Measurements from ENCODE around the gene PI4KA.

Gene PI4KA

GRCh38 chr22:20881869-20882815 lies 23.5 kb upstream of the PI4KA start:
- DNase-seq (ENCODE audit: low read depth): no peak

- no peak for DNase-seq (ENCODE audit: low read depth)
Observed at GRCh38 chr22:20881231-20881630, 22.6 kb upstream of the PI4KA start.

DNA sequence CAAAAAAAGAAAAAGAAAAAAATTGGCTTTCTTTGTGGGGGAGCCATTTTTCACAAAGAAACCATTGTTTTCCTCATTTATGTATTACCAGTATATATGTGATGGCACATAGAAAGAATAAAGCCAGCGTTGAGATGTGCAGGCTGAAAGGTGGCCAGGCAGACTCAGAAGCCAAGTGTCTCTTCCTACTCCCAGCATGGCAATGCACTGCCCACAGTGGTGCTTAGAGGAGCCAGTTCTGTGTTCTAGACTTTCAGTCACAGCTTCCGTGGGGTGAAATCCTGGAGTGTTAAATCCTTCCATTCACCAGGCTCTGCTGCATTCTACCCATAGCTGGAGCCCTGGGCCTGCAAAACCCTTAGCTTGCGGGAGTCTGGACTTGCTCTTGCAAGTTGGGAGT lies 19.1 kb upstream of the PI4KA start:
- DNase-seq (ENCODE audit: low read depth): no peak

DNA sequence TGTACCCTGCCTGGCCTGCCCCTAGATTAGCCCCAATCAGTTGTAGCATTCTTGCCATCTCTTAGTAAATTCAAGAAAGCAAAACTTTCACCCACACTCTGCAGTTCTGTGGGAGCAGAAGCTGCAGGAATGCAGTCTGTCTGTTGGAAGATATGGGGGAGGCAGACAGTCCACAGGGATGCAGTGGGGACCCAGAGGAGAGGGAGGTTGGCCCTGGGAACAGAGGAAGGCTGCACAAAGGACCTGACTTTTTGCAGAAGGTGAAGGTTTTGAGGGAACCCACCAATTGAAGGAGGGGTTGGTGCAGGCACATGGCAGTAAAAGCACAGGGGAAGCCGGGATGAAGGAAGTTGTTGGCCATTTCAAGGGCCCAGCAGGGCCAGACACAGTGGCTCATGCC lies 16.7 kb upstream of the PI4KA start:
- DNase-seq (ENCODE audit: low read depth): no peak

- no peak for DNase-seq (ENCODE audit: low read depth)
Observed at GRCh38 chr22:20873214-20873613, 14.6 kb upstream of the PI4KA start.

GRCh38 chr22:20869234-20869633 lies 10.6 kb upstream of the PI4KA start:
- no peak for DNase-seq (ENCODE audit: low read depth)

- DNase-seq (ENCODE audit: low read depth): no peak
Observed at GRCh38 chr22:20868025-20868962, 9.7 kb upstream of the PI4KA start.

GRCh38 chr22:20867179-20868024 lies 8.8 kb upstream of the PI4KA start:
- no peak for DNase-seq (ENCODE audit: low read depth)

DNA sequence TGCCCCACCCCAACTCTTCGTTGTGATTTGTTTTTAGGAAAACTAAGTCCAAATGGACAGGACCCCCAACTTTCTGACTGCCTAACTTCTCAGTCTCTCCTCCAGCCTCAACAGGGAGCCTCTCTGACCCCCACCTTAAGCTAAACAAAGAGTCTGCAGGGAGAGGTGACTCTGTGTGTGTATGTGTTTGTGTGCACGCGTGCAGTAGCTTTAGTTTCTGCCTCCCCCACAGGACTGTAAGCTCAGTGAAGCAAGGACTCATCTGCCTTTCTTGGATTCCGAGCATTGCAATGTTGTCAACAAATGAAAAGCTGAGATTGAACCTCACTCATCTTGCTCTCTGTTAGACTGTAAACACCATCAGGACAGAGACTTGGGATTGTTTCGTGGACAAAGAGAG lies 8.1 kb upstream of the PI4KA start:
- no peak for DNase-seq (ENCODE audit: low read depth)

- no peak for DNase-seq (ENCODE audit: low read depth)
Observed at GRCh38 chr22:20865875-20866445, 7.3 kb upstream of the PI4KA start.

DNA sequence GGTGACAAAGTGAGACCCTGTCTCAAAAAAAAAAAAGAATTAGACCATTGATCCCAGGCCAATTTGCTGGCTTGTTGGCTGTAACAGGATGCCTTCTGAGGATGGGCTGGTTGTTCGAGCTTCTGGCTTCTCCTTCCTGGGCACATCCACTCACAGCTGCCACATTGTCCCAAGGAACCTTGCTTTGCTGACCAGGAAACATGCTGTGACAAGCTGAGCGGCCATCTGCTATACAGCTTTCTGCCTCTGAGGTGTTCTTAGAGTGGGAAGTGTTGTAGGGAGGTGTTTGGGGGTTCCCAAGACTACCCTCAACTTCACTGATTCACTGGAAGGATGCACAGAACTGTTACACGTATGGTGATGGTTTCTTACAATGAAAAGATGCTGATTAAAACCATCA lies 6.7 kb upstream of the PI4KA start:
- no peak for DNase-seq (ENCODE audit: low read depth)

DNA sequence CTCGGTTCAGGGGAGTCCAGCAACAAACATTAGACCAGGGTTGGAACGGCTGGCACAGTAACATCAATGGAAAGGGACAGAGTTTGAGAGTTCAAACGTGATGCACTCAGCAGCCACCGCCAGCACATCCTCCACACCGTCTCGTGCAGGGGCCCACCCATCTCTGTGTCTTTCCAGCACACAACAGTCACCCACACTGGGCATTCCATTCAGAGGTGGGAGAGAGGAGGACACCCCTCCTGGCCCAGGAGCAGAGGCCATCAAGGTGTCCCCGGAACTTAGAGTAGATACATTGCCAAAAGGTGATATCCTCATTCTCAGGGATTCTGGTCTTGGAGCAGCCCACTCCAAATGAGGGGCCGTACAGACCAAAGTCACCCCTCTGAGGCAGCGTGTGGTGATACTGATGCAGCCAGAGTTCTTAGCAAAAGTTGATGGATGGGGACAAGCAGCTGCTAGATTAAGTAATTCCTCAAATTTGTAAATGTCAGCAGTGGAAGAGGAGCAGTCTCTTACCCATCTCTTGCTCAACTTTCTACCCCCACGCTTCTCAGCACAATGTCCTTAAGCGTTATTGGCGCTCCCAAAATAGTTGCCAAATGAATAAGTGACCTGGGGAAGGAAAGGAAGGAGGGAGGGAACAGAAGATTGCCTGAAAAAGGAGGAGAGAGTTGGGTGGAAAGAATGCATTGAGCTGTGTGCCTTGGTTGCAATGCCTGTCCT lies 5.7 kb upstream of the PI4KA start:
- no peak for DNase-seq (ENCODE audit: low read depth)

DNA sequence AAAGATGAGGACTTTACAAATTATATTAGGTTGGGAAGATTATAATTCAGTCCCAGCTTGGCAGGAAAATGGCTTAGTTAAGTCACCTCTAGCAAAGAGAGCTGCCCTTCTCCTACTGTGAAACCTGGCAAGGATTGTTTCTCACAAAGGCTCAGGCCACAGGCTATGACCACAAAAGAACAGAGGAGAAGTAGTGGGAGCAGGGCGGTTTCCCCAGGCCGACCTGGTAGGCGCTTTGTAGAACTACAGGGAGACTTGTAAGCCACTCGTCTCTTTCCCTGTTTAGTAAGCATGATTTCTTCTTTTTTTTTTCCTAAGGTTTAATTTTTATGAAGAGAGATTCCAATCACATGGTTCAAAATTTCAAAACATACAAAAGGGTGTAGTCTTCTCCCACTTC lies 4.8 kb upstream of the PI4KA start:
- no peak for DNase-seq (ENCODE audit: low read depth)

DNA sequence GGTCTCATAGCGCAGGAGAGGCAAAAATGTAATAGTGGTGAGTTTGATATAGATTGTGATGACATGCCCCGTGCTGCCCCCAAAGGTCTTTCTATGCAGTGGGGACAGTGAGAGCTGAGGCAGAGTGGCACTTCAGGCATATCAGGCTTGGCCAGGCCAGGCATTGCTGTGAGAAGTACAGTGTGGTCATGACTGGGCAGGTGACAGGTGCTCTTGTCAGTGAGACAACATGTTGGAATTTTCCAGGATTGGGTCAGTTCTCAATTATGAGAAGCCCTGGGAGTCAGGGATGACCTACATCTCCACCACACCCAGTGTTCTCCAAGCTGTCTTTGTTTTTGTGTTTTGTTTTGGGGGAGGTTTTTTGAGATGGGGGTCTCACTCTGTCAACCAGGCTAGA lies 3.9 kb upstream of the PI4KA start:
- no peak for DNase-seq (ENCODE audit: low read depth)

DNA sequence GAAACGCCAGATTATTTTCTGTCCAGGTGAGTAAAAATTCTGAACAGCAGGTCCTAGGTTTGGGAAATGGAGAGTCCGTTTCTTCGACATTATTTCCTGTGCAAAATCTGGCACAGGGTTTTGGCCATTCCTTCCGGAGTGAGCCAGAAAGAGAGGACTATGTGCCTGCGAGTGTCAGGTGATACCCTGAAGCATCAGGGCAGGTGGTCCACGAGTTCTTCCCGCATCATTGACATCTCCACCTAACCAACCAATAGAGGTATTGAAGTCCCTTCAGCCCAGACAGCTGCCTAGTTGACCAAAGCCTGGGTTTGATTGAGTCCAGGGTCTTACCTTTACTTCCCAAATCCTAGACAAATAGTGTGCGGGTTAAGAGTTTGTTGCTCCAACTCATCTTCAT lies 1.0 kb upstream of the PI4KA start:
- no peak for DNase-seq (ENCODE audit: low read depth)

DNA sequence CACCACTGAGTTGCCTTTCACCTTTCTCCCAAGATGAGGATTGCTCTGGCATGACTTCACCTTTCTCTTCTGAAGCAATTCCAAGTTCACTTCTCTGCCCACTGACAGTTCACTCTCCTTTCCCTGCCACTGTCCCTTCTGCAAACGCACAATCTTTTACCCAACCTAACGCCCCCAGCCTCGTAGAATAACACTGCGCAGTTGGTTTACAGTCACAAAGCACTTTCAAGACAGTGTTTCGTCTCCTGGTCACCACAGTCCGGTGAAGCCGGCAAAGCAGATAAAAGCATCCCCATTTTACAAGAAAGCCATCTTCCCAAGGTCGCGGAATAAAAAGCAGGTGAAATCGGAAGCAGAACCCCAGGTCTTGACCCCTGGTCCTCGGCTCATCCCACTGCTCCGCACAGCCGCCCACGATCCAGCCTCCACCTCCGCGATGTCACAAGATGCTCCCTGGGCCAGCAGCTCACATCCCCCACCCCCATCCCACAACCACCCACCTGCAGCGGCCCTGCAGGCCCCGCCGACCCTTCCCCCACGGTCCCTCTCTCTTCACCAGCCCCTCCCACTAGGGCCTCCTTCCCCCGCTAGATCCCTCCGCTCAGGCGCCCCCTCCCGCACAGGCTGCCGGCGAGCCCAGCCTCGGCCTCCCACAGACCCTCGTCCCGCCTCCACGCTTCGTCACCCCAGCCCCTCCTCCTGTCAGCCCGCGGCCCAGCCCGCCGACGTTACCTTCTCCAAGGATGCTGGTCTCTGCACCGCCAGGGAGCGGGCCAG lies 585 bp downstream of the PI4KA start:
- DNase-seq (ENCODE audit: low read depth): peak; percentile 68

GRCh38 chr22:20857247-20857643 lies 1.4 kb downstream of the PI4KA start:
- no peak for DNase-seq (ENCODE audit: low read depth)

DNA sequence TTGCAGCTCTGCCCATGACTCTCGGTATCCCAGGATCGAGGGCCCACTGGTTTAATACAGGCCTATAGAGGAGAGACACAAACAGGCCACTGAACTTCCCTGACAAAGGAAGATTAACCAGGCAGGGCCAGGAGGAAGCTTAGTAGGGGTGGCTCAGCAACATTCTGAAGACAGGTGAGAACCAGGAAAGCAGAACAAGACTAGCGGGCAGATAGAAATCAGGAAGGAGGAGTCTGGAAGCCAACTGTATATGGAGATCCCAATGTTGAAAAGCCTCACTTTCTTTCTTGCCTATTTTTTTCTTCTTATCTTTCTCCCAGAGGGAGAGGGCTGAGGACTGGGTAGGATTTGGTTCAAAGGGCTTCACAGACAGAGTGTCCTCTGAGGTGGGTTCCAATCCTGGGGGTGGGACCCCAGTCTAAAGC lies 5.4 kb downstream of the PI4KA start:
- DNase-seq (ENCODE audit: low read depth): no peak

- DNase-seq (ENCODE audit: low read depth): no peak
Observed at GRCh38 chr22:20852503-20852902, 6.1 kb downstream of the PI4KA start.

GRCh38 chr22:20852076-20852475 lies 6.5 kb downstream of the PI4KA start:
- DNase-seq (ENCODE audit: low read depth): no peak
